HG03095 (cell line): ENCODE data around the gene C14orf93.
A peak's percentile ranks its signal among the peaks of the same experiment; 100 is the strongest.

Experiments
- ATAC-seq: cut with Tn5 transposase; IDR thresholded peaks from one replicate; pipeline ENCODE4 v1.9.1; 2021; ENCODE audit warnings: moderate library complexity; ENCODE audit not compliant: unreplicated experiment

Gene C14orf93, protein sequence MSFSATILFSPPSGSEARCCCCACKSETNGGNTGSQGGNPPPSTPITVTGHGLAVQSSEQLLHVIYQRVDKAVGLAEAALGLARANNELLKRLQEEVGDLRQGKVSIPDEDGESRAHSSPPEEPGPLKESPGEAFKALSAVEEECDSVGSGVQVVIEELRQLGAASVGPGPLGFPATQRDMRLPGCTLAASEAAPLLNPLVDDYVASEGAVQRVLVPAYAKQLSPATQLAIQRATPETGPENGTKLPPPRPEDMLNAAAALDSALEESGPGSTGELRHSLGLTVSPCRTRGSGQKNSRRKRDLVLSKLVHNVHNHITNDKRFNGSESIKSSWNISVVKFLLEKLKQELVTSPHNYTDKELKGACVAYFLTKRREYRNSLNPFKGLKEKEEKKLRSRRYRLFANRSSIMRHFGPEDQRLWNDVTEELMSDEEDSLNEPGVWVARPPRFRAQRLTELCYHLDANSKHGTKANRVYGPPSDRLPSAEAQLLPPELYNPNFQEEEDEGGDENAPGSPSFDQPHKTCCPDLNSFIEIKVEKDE

DNA sequence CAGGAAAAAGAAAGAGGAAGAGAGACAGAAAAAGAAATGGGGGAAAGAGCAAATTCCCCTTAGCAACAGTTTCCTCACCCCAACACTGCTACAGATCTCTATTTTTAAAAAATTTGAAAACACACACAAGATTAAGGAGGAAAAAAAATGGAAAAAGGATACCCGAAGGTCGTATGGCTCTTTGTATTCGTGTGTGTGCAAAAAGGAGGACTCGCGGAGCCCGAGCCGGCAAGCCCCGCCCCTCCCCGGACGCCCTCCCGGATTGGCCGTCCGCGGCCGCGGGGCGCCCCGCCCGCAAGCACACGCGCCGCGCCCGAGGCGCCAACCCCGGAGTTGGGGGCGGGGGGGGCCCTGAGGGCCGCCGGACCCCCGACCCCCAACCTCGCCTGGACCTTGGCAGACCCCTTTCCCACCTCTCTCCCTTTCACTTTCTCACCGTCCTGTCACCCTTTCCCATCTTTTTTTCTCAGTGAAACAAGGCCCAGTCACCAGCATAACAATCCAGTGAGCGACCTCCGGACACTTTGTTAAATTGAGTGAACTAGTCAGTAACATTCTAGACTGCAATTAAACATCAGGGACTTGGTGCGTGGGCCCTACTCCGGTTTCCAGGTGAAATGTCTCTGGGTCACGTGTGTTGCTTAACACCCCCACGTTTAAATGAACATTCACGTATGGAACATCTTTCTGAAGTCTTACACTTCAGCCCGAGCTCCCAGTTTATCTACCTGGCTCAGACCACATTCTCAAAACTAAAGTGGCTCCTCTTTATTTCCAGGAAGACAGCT, at the start of gene C14orf93:
TSS of gene C14orf93 (minus strand) at position 205 of the 788 bp plus-strand sequence. CDS start 11,120 bp downstream, outside the sequence.
- no peak for ATAC-seq

DNA sequence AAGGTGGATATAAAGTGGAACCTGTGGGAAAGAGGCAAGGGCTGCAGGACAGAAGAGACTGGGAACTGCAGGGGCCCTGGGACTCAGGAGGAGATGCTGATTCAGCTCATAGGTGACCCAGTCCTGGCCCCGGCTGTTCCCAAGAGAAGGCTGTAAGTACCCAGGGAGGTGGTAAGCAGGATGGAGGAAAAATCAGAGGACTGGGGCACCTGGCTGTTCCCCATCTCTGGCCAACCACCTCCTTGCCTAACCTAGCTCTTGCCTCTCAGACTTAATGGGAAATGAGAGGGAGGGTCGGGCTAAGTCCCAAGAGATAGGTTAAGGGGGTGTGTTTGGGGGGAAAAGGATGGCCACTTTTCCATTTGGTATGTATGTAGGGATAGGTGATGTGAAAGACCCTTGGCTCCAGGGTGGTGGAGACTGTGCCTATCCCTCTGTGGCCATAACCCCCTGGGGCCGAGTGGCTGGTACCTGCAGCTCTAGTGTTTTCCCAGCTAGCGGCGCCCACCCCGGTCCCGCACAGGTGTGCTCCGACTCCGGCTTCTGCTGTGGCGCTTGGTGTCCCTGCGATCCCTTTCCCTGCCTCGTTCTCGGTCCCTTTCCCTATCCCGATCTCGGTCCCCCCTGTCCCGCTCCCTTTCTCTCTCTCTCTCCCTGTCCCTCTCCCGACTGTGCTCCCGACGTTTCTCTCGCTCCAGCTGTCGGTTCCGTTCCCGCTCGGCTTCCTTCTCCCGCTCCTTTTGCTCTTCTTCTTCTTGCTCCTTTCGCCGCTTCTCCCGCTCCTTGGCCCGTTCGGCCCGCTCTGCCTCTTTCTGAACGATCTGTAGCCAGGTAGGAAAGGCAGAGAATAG, 48.9 kb upstream of the C14orf93 start:
- ATAC-seq: no peak

DNA sequence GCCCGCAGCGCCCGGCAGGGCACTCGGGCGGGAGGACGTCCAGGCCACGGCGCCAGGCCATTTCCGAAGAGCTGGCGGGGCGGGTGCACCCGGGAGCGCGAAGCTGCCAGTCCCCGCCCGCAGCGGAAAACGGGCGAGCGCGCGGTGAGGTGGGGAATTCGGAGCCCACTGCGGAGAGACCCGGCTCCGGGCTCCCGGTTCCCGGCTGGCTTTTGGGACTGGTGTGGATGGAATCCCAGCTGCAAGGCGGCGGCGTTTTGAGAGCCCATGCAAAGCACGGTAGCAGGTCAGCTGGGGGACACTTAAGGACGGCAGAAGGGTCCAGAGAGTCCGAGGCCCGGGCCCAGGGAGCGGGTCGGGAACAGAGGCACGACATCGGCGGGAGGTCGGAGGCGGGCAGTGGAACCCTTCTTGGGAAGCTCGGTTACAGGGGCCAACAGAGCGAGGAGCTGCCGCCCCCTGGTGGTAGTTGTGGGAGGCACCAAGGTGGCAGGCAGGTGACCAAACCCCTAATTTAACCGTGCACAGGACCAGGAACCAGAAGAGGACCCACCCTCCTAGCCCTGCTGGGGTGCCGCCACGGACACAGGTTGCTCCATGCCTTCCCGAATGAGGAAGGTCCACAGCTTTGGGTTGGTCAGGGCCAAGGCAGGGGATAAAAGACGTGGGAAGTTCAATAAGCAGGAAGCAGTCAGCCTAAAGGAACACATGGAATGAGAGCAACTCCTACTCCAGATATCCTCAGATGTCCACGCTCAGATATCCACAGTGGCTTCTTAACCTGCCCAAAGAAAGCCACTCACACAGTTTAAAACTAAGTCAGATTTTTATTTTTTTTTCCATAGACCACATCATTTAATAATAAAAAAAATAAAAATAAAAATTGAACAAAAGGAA, 48.1 kb upstream of the C14orf93 start:
- peak; percentile 57 for ATAC-seq

DNA sequence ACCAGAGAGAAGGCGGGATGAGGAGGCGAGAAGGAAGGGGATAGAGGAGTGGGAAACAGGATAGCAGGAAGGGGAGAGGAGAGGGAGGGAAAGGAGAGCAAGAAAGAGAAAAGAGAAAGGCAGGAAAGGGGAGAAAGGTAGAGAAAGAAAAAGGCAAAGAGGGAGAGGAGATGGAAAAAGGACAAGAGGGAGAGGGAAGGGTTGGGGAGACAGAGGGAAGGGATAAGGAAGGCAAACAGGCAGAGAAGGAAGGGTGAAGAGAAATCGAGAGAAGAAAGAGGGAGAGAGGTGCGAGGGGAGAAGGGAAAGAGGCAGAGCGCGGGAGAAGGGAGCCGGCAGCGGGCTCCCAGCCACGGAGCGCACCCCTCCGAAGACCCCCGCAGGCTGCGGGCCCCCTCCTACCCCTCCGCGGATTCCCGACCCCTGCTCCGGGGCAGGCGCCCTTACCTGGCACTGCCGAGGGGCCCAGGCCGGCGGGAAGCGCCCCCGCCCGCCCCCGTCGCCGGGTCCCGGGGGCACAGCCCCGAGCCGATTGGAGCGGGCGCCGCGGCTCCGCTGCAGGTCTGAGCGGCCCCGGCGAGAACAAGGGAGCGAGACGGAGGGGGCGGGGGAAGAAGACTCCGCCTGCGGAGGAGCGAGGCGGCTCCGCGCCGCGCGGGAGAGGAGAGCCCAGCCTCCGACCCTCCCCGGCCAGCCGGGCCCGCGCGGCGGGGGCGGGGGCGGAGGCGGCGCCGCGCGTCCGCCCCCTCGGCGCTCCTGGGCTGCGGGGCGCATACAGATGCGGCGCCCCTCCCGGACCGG, 47.2 kb upstream of the C14orf93 start, which contains the start of gene CDH24:
TSS of gene CDH24 (minus strand) at position 565 of the 801 bp plus-strand sequence. CDS start 1,787 bp downstream, outside the sequence.
- ATAC-seq: peak; percentile 54

DNA sequence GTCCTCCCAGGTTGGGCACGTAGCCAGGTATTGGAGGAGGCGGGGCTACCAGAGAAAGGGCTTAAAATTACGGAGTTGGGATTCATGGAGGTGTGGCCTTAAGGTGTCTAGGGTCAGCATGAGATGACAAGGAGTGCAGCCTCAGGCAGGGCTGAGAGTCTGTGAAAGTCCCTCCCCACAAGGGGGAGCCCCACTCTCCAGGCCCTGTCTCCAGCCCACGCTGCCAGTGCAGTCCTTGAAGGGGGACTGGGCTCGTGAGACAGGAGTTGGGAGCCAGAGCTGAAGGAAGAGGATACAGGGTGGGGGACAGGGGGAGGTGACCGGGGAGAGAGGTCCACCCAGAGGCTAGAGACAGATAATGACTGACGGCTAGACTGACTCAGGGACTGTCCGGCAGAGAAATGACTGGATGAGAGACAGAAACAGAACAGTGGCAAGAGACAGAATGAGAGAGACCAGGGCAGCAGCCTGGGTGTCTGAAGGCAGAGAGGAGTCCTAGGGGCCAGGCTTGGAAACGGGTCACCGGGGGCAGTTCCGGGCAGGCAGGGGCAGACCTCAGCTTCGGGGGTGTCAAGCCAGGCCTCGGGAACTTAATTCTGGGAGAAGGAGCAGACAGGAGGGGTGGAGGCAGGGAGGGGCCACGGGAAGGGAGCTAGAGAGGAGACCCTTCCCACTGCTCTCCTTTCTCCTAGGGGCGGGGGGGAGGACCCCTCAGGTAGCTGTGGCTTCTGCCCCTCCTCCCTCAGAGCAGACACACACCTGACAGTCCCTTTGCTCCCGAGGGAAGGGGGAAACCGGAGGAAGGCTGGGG, 46.4 kb upstream of the C14orf93 start:
- ATAC-seq: peak; percentile 46

DNA sequence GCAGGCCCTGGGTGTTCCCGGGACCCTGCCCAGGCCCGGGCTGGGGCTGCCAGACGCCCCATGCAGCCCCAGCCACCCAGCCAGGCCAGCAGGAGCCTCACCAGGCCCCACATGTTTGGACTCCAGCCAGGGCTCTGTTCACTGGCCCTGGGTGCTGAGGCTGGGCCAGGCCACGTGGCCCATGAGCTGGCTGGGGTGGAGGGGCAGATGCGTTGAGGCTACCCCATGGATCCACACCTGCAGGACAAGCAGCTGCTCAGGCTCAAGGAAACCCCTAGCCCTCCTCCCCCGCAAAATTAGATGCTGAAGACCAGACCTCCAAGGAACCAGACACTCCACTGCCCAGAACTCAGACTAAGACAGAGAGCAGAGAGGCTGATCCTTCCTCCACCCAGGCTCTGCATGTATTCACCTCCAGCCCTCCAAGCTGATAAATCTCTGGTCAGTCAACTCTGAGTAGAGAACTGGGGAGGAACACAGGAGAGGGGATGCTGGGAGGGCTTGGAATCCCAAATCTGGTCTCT, 45.7 kb upstream of the C14orf93 start:
- no peak for ATAC-seq

DNA sequence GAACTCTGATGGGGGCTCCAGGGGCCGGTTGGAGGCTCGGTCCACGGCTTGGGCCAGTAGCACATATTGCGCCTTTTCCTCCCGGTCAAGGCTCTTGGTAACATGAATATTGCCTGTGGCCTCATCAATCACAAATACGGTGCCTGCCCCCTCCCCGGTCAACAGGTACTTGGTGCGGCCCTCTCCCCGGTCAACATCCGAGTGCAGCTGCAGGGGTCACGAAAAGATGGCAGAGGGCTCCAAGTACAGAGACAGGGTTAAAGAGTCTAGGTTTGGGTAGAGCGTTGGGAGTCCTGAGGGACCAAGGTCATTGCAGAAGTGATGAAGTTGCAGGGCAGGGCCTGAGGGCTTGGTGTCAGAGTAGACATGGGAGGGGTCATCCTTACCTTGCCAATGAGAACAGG, 45.2 kb upstream of the C14orf93 start:
- ATAC-seq: no peak

DNA sequence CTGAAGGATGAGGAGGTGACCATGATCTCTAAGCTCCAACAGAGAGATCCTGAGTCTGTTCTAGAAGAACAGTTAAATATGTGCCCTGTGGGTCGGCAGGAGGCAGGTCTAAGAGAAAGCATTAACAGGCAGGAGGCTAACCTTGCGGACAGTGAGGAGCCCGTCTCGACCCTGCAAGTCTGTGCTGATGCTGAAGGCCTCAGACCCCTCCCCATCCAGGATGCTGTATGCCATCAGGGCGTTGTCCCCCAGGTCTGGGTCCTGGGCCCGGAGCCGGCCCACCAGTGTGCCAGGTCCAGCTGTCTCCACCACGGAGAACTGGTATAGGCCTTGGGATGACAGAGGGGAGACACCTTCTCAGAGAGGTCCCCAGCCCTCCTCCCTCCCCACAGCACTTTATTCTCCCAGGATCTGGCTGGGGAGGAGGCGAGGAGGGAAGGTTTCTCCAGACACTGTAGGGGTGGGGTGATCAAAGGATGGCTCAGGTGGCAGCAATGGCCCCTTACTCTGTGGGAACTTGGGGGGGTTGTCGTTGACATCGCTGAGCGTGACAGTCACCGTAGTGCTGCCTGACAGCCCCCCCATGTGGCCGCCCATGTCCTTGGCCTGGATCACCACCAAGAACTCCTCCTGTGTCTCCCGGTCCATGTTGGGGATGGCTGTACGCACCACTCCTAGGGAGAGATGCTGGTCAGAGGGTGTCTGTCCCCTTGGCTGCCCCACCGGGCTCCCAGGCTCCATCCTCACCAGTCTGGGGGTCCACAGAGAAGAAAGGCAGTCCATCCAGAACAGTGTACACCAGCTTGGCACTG, 44.3 kb upstream of the C14orf93 start:
- ATAC-seq: no peak

DNA sequence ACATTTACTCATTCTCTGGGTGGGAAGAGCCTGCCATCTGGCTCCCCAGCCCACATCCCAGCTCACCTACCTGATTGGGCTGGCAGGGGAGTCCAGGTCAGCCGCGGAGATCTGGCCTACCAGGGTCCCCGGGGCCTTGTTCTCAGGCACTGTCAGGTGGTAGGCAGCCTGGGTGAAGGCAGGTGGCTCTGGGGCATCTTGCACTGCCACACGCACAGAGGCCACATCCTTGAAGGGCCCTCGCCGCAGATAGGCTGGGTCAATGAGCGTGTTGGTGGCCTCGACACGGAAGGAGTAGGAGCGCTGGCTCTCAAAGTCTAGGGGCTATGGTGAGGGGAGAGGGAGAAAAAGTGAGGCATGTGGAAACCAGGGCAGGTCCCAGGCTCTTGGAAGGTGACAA, 43.5 kb upstream of the C14orf93 start:
- ATAC-seq: no peak

DNA sequence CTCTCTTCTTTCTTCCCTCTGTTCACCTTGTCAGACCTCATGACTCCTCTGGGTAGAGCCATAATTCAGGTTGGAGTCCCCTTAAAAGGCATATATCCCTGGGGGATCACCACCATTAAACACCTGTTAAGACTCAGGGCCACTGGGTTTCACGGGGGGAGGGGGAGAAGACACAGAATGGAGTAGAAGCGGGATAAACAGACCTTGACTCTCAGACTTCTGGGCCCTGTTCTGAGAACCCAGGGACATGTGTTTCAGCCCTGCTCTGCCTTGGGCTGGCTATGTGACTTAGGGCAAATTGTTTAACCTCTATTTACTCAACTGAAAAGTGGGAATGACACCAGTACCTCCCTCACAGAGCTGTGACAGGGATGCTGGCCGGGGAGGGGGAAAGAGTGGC, 42.7 kb upstream of the C14orf93 start:
- no peak for ATAC-seq

DNA sequence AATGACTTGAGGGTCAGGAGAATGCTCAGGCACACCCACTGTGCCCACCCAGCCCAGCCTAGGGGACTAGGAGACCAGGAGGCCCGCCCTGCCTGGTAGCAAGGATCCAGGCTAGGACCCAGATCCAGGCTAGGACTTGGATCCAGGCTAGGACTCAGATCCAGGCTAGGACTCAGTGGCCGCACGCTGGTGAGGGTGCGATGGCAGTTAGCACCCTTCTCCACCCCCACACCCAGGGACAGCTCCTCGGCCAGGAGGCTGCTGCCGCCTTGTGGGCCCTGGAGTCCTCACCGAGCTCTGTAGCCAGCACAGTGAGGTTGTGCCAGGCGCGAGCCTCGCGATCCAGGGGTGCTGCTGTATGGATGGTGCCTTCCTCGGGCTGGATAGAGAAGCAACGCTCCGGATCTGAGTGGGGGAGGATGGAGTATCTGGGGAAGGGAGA, 42.3 kb upstream of the C14orf93 start:
- no peak for ATAC-seq

DNA sequence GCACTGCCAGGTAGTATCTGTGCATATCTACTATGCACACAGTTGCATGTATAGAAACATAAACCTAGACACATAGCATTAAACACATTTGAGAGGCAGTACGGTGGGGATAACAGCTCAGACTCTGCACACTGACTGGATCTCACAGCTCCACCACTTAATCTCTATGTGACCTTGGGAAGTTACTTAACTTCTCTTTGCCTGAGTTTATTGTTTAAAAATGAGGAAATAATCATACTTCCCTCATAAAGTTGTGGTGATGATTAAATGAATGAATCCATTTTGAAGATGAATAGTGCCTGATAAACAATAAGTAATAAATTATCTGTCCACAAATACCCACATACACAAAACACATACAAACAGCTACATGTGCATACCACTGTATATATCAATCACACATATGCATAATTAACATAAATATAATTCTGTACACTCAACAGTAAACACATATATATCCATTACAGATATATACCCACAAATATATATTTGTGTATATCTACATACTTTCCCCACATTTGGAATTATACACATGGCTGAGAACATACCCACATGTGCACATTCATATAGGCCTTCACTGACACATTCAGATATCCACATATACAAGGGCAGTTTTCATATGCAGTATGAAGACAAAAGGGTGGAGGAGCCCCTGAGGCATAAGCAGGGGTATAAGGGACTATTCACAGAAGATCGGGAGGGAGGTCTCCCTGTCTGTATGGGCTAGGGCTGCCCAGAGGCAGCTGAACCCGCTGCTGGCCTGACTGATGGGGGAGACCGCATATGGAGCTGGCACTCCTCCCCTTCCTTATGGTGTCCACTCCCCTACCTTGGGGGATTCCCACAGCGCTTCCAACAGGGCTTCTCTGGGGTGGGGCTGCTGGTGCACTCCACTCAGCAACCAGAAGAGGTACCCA, 41.5 kb upstream of the C14orf93 start:
- ATAC-seq: no peak

DNA sequence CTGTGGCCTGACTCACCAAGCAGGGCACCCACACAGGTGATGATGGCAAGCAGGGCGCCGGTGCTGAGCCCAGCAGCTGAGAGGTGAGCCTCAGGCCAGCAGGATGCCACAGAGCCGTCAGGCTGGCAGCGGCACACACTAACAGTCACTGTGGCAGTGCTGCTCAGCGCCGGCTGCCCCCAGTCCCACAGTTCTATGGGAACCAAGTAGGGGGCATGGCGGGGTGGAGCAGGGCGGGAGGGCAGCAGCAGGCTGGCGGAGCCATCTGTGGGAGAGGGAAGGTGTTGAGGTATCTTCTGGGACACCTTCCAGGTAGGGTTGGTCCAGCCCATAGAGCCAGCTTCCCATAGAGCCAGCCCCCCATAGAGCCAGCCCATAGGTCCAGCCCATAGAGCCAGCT, 39.1 kb upstream of the C14orf93 start:
- no peak for ATAC-seq

DNA sequence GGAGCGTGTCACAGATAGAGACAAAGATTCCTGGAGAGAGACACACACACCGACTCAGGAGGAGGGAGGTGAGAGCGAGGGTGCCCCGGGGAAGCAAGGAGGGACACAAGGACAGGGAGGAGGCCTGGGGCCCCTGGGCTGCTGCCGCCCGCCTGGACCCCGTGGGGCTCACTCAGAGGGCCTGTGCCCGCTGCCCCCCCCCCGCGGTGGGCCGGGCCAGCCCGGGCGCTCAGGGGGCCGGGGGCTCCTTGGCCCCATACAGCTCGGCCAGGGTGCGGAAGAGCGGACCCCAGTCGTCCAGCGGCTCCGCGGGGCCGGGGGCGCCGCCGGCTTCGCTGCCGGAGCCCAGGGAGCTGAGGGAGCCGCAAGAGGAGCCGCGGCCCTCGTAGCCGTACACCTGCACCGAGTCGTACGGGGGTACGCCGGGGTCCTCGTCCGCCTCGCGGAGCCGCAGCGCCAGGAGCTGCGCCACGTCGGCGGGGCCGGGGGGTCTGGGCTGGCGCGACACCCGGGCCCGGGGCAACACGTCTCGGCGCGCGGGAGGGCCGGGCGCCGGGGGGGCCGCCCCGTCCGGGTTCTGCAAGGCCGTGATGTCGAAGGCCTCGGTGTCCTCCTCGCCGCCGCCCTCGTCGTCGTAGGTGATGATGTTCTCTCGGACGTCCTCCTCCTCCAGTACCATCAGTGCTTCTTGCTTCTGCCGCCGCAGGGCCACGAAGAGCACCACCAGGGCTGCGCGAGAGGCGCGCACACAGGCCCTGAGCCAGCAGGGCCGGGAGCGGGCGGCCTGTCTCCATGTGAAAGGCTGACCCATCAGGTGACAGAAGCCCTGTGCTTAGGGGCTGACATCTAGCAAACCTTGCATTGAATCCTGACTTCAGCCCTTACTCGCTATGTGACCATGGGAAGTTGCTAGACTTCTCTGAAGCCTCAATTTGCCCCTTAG, 38.1 kb upstream of the C14orf93 start:
- no peak for ATAC-seq
